Stimulated activated CD4-positive, alpha-beta T cell treated with anti-CD3 and anti-CD28 coated beads, Interleukin-12 subunit alpha, Interleukin-12 subunit beta, amount 100 ng/mL, for 48 hours (primary cell): ENCODE measurements around the gene CMTM1.
"Not testable (repeated sequence)": the region's sequence is repeated elsewhere in the genome, so short reads cannot be mapped to it uniquely, and the experiment has no call there.

Experiments
- DNase-seq, 3 donors: peaks; one replicate each; pipeline ENCODE4 v3.0.0-alpha.2; 2020; ENCODE audit warnings: low read depth in 2 of 3, low spot score in 1 of 3

Gene CMTM1

DNA sequence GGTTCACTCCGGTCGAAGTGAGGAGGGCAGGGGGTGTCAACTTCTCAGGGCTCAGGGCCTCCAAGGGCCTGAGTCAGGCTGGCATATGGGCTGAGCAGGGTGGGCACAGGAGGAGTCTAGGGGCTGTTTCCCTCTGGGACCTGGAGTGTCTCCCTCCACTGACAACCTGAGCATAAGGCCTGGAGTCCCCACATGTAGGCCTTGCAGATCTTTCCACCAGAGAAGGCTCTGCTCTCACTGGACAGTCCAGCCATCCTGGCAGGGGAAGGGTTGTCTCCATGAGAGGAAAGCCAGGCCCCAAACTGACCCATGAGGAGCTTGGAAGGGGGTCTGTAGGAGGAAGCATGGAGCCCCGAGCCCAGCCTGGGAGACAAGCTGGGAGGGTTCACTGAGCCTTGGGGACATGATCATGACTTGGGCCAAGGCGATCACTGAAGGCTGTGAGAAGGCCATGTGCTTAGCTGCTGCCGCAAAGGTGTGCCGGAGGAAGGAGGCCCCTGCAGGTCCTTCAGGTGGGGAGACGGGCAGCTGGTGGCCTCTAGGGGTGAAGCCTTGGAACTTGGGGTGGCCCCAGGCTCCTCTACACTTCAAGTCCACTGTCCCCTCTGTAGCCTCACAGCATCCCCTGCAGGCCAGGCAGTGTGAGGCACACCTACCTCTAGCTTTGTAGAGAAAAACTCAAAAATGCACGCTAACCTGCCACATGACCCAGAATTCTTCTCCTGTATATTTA is 22.9 kb downstream of the CMTM1 start:
- DNase-seq = peak; percentile 44 to 56 (median 50)

DNA sequence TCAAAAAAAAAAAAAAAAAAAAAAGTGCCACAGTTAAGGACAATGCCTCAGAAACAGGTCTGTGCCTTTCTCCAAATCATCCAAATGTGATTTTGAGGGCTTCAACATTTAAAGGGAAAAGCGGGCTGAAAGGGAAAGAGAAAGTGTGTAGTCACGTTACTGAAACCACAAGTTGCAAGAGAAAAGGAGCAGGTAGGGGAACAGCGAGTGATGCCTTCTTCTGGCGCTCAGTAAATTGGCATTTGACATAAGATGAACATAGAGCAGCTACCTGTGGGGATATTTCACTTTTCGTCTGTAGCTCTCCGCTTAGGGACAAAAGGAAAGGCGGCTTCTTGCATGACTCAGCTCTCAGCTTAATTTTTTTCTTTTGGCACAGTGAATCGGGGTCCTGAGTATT is 24.1 kb downstream of the CMTM1 start:
- DNase-seq = no peak

- no peak for DNase-seq
Observed at GRCh38 chr16:66591018-66591417, 24.8 kb downstream of the CMTM1 start.

GRCh38 chr16:66592241-66592640 is 26.0 kb downstream of the CMTM1 start:
- no peak for DNase-seq

- no peak for DNase-seq
Observed at GRCh38 chr16:66592814-66593213, 26.6 kb downstream of the CMTM1 start.

DNA sequence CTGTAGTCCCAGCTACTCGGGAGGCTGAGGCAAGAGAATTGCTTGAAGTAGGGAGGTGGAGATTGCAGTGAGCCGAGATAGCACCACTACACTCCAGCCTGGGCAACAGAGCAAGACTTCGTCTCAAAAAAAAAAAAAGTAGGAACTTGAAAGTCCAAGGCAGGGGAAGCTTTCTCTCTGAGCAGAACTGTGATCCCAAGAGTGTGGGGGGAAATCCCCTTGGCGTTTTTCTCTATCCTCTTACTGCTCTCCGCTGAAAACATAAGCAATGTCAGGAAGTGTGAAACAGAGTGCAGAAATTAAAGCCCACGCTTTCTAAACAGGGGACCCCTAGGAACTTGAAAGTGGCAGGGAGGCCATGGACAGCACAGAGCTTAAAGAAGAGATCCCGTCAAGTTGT is 28.5 kb downstream of the CMTM1 start:
- no peak for DNase-seq

DNA sequence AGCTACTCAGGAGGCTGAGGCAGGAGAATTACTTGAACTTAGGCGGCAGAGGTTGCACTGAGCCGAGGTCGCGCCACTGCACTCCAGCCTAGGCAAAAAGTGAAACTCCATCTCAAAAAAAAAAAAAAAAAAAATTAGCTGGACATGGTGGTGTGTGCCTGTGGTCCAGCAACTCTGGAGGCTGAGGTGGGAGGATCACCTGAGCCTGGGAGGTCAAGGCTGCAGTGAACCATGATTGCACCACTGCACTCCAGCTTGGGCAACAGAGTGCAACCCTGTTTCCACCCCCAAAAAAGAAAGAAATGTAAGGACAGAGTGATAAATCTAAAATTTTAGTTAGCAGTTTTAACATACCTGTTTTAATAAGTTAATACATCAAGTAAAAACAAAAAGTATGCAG is 30.3 kb downstream of the CMTM1 start:
- not testable (repeated sequence) for DNase-seq

DNA sequence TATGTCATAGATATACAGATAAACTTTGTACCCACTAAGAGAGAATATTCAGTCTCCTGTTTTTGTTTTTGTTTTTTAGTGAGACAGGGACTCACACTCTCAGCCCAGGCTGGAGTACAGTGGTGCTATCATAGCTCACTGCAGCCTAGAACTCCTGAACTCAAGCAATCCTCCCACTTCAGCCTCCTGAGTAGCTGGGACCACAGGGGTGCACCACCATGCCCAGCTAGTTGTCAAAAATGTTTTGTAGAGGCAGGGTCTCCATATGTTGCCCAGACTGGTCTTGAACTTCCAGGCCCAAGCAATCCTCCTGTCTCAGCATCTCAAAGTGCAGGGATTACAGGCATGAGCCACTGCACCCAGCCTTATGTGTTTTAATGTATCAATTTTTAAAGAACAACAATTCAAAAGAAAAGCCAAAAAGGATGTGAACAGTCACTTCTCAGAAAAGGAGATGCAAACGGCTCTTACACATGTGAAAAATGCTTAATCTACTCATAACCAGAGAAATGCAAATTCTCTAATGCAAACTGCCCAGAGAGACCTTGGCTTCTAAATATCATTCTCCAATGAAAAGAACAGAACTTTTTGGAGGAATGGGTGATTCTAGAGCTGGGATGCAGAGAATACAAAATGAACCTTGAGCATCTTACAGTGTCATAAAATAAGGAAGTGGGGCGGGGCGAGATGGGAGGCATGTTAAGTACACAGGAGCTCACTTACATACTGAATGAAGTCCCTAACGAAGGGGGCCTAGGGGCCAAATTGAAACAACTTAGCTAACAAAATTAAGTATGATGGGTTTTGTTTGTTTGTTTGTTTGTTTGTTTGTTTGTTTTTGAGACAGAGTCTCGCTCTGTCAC is 31.0 kb downstream of the CMTM1 start:
- DNase-seq = no peak

- DNase-seq = no peak
Observed at GRCh38 chr16:66598111-66598510, 31.9 kb downstream of the CMTM1 start.

DNA sequence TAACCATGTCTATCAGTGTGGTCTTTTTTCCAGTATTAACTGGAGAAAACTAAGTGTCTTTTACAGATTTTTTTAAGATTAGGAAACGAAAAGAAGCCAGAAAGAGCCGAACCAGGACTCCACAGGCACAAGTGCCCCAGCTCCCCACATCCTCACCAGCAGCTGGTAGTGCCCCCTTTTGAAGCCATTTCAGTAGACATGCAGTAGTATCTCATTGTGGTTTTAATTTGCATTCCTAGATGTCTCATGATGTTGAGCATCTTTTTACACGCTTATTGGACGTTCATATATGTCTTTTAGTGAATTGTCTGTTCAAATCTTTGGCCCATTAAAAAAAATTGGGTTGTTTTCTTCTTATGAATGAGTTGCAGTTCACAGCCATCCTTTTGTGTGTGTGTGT is 33.5 kb downstream of the CMTM1 start:
- no peak for DNase-seq

GRCh38 chr16:66600477-66600876 is 34.2 kb downstream of the CMTM1 start:
- no peak for DNase-seq

- DNase-seq = no peak
Observed at GRCh38 chr16:66601471-66601870, 35.2 kb downstream of the CMTM1 start.

- DNase-seq = peak; percentile 45 to 51 (median 47)
Observed at GRCh38 chr16:66603537-66604375, 37.5 kb downstream of the CMTM1 start.

DNA sequence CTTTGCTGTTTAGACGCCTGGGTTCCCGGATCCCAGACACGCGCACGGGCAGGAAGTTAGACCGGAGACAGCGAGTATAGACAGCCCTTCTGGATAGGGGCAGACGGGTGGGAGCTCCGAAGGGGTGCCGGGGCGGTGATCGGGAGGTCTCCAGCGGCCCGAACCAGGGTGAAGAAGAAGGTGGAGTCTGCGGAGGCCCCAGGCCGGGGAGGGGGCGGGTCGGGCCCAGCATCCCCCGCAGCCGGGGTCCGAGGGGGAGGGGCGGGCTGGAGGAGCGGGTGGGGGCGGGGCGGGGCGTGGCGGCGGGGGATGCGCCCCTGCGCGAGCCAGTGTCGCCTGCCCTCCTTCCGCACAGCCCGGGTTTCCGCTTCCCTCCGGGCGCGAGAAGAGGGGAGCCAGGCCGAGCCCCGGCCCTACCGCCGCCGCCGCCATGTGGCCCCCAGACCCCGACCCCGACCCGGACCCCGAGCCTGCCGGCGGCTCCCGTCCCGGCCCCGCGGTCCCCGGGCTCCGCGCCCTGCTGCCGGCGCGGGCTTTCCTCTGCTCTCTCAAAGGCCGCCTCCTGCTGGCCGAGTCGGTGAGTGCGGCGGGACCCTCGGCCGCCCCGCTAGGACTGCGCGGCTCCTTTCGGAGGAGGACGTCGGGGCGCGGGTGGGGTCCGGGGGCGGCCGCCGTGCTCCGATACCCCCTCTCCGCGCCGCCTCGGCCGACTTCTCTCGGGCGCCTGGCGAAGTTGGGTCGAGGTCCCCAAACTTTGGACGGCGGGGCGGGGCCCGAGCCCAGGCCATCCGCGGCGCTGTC is 38.3 kb downstream of the CMTM1 start, which contains the start of gene CMTM3:
Gene CMTM3 (plus strand): TSS at position 329 of the 801 bp plus-strand sequence. CDS start 102 bp downstream, at position 431.
- peak; percentile 40 to 76 (median 71) for DNase-seq

- DNase-seq = no peak
Observed at GRCh38 chr16:66605177-66605978, 39.1 kb downstream of the CMTM1 start.

DNA sequence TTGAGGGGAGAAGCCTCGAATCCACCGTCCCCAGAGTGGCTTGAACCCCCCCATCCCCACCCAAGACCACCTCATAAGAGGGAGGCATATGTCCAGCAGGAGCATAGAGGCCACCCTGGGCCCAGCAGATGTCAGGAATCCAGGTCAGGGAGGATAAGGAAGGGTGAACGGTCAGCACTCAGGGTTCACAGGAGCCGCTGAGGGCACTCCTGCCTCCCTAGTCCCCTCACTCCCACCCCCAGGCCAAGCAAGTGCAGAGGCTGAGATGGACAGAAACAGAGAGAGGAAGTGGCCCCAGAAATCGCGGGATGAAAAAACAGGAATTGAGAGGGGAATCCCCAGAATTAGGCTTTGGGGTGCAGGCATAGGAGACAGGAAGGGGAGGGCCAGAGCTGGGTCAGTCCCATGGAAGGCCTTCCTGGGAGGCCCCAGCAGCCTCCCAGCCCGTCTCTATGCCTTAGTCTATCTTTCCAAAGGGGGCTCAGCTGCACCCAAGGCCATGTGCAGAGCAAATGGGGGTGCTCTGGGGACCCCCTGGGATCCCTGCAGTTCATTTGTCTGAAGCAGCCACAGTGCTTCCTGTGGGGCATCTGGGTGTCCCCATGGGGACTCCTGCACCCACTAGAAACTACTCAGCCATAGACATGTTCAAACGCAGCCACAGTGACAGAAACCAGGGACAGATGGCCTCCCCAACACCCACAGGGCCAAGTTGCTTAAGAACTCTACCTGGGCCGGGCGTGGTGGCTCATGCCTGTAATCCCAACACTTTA is 39.9 kb downstream of the CMTM1 start:
- DNase-seq = no peak

- peak; percentile 80 to 85 (median 80) for DNase-seq
Observed at GRCh38 chr16:66608241-66609138, 42.3 kb downstream of the CMTM1 start.

- DNase-seq = no peak
Observed at GRCh38 chr16:66609139-66609510, 42.9 kb downstream of the CMTM1 start.
